Hepatocyte (in vitro differentiated cells): ENCODE results near the gene CRABP1. TPM values are rescaled to one million over a fixed set of nuclear protein-coding genes. Genes with fewer than 3 reads are reported as not detected.

Source experiments
- DNase-seq: peaks from one replicate; pipeline ENCODE4 v3.0.0-alpha.2; 2016; ENCODE audit warnings: low spot score
- H2AFZ ChIP-seq: fragments of 200-600 bp; sonication (generic); 2 replicates; pipeline ENCODE4 v1.6.0; 2016; ENCODE audit warnings: antibody characterized with exemption, mild to moderate bottlenecking
- H3K27ac ChIP-seq: fragments of 200-600 bp; sonication (generic); 2 replicates; pipeline ENCODE4 v1.5.1; 2016; ENCODE audit warnings: mild to moderate bottlenecking
- H3K27me3 ChIP-seq: fragments of 200-600 bp; sonication (generic); 2 replicates; pipeline ENCODE4 v1.6.1; 2016
- H3K36me3 ChIP-seq: fragments of 200-600 bp; sonication (generic); replicated peaks from 2 replicates; pipeline ENCODE4 v1.5.1; 2016; ENCODE audit warnings: low read depth; ENCODE audit not compliant: insufficient read depth
- H3K4me1 ChIP-seq: fragments of 200-600 bp; sonication (generic); 2 replicates; pipeline ENCODE4 v1.5.1; 2016; ENCODE audit warnings: mild to moderate bottlenecking, moderate library complexity; ENCODE audit not compliant: insufficient read depth
- H3K4me2 ChIP-seq: fragments of 200-600 bp; sonication (generic); 2 replicates; pipeline ENCODE4 v1.6.0; 2016
- H3K4me3 ChIP-seq: fragments of 200-600 bp; sonication (generic); 2 replicates; pipeline ENCODE4 v1.5.1; 2016; ENCODE audit warnings: mild to moderate bottlenecking
- H3K79me2 ChIP-seq: fragments of 200-600 bp; sonication (generic); 2 replicates; pipeline ENCODE4 v1.6.0; 2017; ENCODE audit warnings: mild to moderate bottlenecking
- H3K9me2 ChIP-seq: fragments of 200-600 bp; sonication (generic); replicated peaks from 2 replicates; pipeline ENCODE4 v1.6.0; 2017; ENCODE audit warnings: mild to moderate bottlenecking; ENCODE audit not compliant: insufficient read depth
- H3K9me3 ChIP-seq: fragments of 200-600 bp; sonication (generic); 2 replicates; pipeline ENCODE4 v1.5.1; 2016; ENCODE audit warnings: low read depth, mild to moderate bottlenecking
- H4K20me1 ChIP-seq: fragments of 200-600 bp; sonication (generic); 2 replicates; pipeline ENCODE4 v1.6.0; 2016; ENCODE audit warnings: mild to moderate bottlenecking; ENCODE audit not compliant: insufficient read depth, poor library complexity, severe bottlenecking
- EZH2 ChIP-seq: fragments of 200-600 bp; sonication (generic); IDR thresholded peaks from 2 replicates; pipeline ENCODE4 v1.6.1; 2016; ENCODE audit warnings: antibody characterized with exemption, mild to moderate bottlenecking, borderline replicate concordance
- EZH2phosphoT487 ChIP-seq: fragments of 200-600 bp; sonication (generic); IDR thresholded peaks from one replicate; pipeline ENCODE4 v1.6.1; 2018; ENCODE audit warnings: antibody characterized with exemption, mild to moderate bottlenecking, low read depth, moderate library complexity; ENCODE audit not compliant: unreplicated experiment, severe bottlenecking
- WGBS: methylation state at CpG from one replicate; pipeline ENCODE4 v1.1.6; 2016; ENCODE audit warnings: low lambda C conversion rate; ENCODE audit errors: missing lambda C conversion rate; 5-methylcytosine and 5-hydroxymethylcytosine counted together
- polyA plus RNA-seq: library from polyadenylated mRNA; unstranded; fragments of >200 nt; fragmentation: Nextera tagmentation; extraction: Ambion mirVana; gene quantifications from 2 replicates; pipeline ENCODE4 v1.2.1, GENCODE V29; 2016
- total RNA-seq: library from RNA; depleted of rRNA; stranded (reverse); fragments of >200 nt; gene quantifications from 2 replicates; pipeline ENCODE4 v1.2.3, GENCODE V29; 2014
- TF ChIP-seq, protein P1 (sequence below): fragments of 200-600 bp; sonication (generic); IDR thresholded peaks from 2 replicates; pipeline ENCODE4 v1.5.1; 2016; ENCODE audit warnings: antibody characterized with exemption, mild to moderate bottlenecking; ENCODE audit not compliant: poor library complexity

CRABP1 gene
- total and polyA plus RNA-seq, 2 experiments from 2014 or later: 140 to 179 TPM

DNA sequence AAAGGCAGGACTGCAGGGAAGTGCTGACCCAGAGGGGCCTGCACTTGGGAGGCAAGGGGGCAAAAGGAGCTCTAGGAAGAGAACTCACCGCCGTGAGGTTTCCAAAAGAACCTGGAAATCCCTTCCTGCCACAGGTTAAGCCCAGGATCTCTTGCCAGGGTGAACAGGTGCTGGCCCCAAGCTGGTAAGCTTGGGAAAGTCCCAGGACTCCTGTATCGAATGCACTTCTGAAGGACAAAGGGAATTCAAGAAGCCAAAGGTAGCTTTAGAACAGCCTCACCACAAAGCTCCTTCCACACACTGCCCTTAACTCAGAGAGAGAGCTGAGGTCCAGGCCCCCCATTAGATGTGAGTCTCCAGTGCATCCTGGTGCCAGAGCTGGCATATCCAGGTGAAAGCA is 28.9 kb upstream of the CRABP1 start:
- no peaks in the 10 kb centered on the region for H3K9me3 ChIP-seq
- H2AFZ ChIP-seq: no peak overlapping the region
- no peaks in the 10 kb centered on the region for H3K79me2 ChIP-seq
- H3K36me3 ChIP-seq: no peaks in the 10 kb centered on the region
- 92% methylated on average over 3 of the region's 3 CpGs for WGBS
- no peak overlapping the region for H3K4me2 ChIP-seq
- no peak for DNase-seq
- no peaks in the 10 kb centered on the region for H3K27me3 ChIP-seq
- TF ChIP-seq EZH2 (no peak), EZH2phosphoT487 (no peak)
- TF ChIP-seq, protein P1, sequence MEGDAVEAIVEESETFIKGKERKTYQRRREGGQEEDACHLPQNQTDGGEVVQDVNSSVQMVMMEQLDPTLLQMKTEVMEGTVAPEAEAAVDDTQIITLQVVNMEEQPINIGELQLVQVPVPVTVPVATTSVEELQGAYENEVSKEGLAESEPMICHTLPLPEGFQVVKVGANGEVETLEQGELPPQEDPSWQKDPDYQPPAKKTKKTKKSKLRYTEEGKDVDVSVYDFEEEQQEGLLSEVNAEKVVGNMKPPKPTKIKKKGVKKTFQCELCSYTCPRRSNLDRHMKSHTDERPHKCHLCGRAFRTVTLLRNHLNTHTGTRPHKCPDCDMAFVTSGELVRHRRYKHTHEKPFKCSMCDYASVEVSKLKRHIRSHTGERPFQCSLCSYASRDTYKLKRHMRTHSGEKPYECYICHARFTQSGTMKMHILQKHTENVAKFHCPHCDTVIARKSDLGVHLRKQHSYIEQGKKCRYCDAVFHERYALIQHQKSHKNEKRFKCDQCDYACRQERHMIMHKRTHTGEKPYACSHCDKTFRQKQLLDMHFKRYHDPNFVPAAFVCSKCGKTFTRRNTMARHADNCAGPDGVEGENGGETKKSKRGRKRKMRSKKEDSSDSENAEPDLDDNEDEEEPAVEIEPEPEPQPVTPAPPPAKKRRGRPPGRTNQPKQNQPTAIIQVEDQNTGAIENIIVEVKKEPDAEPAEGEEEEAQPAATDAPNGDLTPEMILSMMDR: no peak
- no peak overlapping the region for H3K27ac ChIP-seq
- H4K20me1 ChIP-seq: no peaks in the 10 kb centered on the region
- no peaks in the 10 kb centered on the region for H3K9me2 ChIP-seq
- H3K4me1 ChIP-seq: peaks cover 9% of the 10 kb centered on the region
- H3K4me3 ChIP-seq: no peak overlapping the region

DNA sequence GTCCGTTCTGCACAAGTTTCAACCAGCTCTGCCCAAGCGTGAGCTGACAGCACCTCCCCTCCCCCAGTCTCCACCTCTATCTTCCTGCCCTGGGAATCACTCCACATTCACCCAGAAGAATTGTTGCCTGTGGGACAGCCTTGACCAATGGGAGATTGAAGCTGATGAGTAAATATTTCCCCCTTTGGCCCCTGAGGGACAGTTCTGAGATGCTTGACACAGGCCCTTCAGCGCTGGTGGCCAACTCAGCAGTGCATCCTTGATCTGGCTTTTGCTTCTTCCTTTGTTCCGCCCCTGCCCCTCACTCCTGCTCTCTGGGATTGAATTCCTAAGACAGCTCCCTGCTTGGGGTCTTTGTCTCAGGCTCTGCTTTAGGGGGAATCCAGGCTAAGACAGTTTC is 27.6 kb upstream of the CRABP1 start:
- Histone ChIP-seq H3K36me3 (no peaks in the 10 kb centered on the region), H3K27ac (no peak overlapping the region), H3K4me3 (no peak overlapping the region), H3K4me2 (no peak overlapping the region), H3K9me3 (no peaks in the 10 kb centered on the region), H4K20me1 (no peaks in the 10 kb centered on the region), H2AFZ (no peak overlapping the region), H3K79me2 (no peaks in the 10 kb centered on the region), H3K9me2 (no peaks in the 10 kb centered on the region), H3K4me1 (peaks cover 14% of the 10 kb centered on the region), H3K27me3 (no peaks in the 10 kb centered on the region)
- DNase-seq: no peak
- WGBS: 89% methylated on average over 4 of the region's 4 CpGs
- TF ChIP-seq, protein P1: no peak
- TF ChIP-seq EZH2 (no peak), EZH2phosphoT487 (no peak)

- Histone ChIP-seq H3K9me2 (no peaks in the 10 kb centered on the region), H3K27me3 (no peaks in the 10 kb centered on the region), H3K4me1 (peaks cover 14% of the 10 kb centered on the region), H3K9me3 (no peaks in the 10 kb centered on the region), H3K4me3 (no peak overlapping the region), H3K36me3 (no peaks in the 10 kb centered on the region), H2AFZ (no peak overlapping the region), H3K4me2 (no peak overlapping the region), H3K27ac (no peak overlapping the region), H3K79me2 (no peaks in the 10 kb centered on the region), H4K20me1 (no peaks in the 10 kb centered on the region)
- WGBS: 85% methylated on average over 5 of the region's 5 CpGs
- no peak for DNase-seq
- TF ChIP-seq EZH2phosphoT487 (no peak), EZH2 (no peak)
- TF ChIP-seq, protein P1: no peak
Measured at GRCh38 chr15:78312957-78313356, 27.2 kb upstream of the CRABP1 start.

DNA sequence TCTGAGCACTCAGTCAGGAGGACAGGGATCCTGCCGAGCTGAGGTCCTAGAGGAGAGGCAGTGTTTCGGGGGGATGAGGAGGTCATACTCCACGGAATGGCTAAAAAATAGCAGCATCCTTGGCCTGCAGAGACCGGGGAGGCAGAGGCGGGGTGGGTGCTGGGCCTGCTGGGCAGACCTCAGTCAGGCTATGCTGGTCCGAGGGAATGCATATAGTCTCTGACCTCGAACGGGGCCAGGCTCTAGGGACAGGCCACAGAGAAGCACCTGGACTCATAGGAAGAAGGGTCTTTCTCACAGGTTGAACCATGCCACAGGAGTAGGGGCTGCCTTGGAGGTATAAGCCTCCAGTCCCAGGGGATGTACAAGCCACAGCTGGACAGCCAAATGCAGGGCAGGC is 26.8 kb upstream of the CRABP1 start:
- no peaks in the 10 kb centered on the region for H3K36me3 ChIP-seq
- H3K4me2 ChIP-seq: no peak overlapping the region
- no peaks in the 10 kb centered on the region for H4K20me1 ChIP-seq
- H3K79me2 ChIP-seq: no peaks in the 10 kb centered on the region
- H3K4me3 ChIP-seq: no peak overlapping the region
- H3K27me3 ChIP-seq: no peaks in the 10 kb centered on the region
- TF ChIP-seq EZH2phosphoT487 (no peak), EZH2 (no peak)
- TF ChIP-seq, protein P1: no peak
- DNase-seq: no peak
- no peaks in the 10 kb centered on the region for H3K9me2 ChIP-seq
- H2AFZ ChIP-seq: no peak overlapping the region
- WGBS: 75% methylated on average over 8 of the region's 8 CpGs
- H3K4me1 ChIP-seq: peaks cover 14% of the 10 kb centered on the region
- H3K9me3 ChIP-seq: no peaks in the 10 kb centered on the region
- no peak overlapping the region for H3K27ac ChIP-seq
